GM18517 (cell line): ENCODE data around the gene MFNG.
"Not testable (repeated sequence)": the region's sequence is repeated elsewhere in the genome, so short reads cannot be mapped to it uniquely, and the experiment has no call there.

ENCODE experiments used
- ATAC-seq: cut with Tn5 transposase; IDR thresholded peaks from one replicate; pipeline ENCODE4 v1.9.1; 2021; ENCODE audit warnings: mild to moderate bottlenecking, moderate library complexity; ENCODE audit not compliant: unreplicated experiment

The MFNG gene

GRCh38 chr22:37486224-37486845 is at the start of gene MFNG:
MFNG (minus strand) TSS chr22:37486384; CDS start chr22:37486177, 207 bp downstream.
- peak; percentile 45 for ATAC-seq

- ATAC-seq = no peak
Measured at GRCh38 chr22:37535159-37535558, 49.0 kb upstream of the MFNG start.

GRCh38 chr22:37534445-37534844 is 48.3 kb upstream of the MFNG start:
- ATAC-seq = no peak

GRCh38 chr22:37533995-37534394 is 47.8 kb upstream of the MFNG start:
- ATAC-seq = no peak

GRCh38 chr22:37529652-37530345 is 43.6 kb upstream of the MFNG start:
- no peak for ATAC-seq

GRCh38 chr22:37527952-37528351 is 41.8 kb upstream of the MFNG start:
- not testable (repeated sequence) for ATAC-seq

GRCh38 chr22:37527081-37527752 is 41.0 kb upstream of the MFNG start:
- not testable (repeated sequence) for ATAC-seq

GRCh38 chr22:37526376-37526775 is 40.2 kb upstream of the MFNG start:
- ATAC-seq = no peak

GRCh38 chr22:37525746-37526350 is 39.7 kb upstream of the MFNG start:
- ATAC-seq = no peak

- no peak for ATAC-seq
Measured at GRCh38 chr22:37525073-37525745, 39.0 kb upstream of the MFNG start.

- ATAC-seq = no peak
Measured at GRCh38 chr22:37522482-37522881, 36.3 kb upstream of the MFNG start.

- ATAC-seq = no peak
Measured at GRCh38 chr22:37521236-37521739, 35.1 kb upstream of the MFNG start.

GRCh38 chr22:37520776-37521191 is 34.6 kb upstream of the MFNG start:
- no peak for ATAC-seq

GRCh38 chr22:37519268-37520195 is 33.3 kb upstream of the MFNG start, which contains the start of gene CARD10:
CARD10 (minus strand) TSS chr22:37519415; CDS start chr22:37519200, 215 bp downstream.
- ATAC-seq = no peak

GRCh38 chr22:37518509-37519267 is 32.5 kb upstream of the MFNG start:
- no peak for ATAC-seq

- ATAC-seq = no peak
Measured at GRCh38 chr22:37517826-37518450, 31.8 kb upstream of the MFNG start.

GRCh38 chr22:37516456-37516855 is 30.3 kb upstream of the MFNG start:
- no peak for ATAC-seq

- ATAC-seq = no peak
Measured at GRCh38 chr22:37515901-37516300, 29.7 kb upstream of the MFNG start.
